IPS-NIHi11 (cell line): ENCODE measurements around the gene CRY1.
A peak's percentile ranks its signal among the peaks of the same experiment; 100 is the strongest.
"Not testable (repeated sequence)": the region's sequence is repeated elsewhere in the genome, so short reads cannot be mapped to it uniquely, and the experiment has no call there.

Experiments
- DNase-seq: peaks from one replicate; pipeline ENCODE4 v3.0.0; 2012; ENCODE audit warnings: mixed read lengths, low spot score

The CRY1 gene

DNA sequence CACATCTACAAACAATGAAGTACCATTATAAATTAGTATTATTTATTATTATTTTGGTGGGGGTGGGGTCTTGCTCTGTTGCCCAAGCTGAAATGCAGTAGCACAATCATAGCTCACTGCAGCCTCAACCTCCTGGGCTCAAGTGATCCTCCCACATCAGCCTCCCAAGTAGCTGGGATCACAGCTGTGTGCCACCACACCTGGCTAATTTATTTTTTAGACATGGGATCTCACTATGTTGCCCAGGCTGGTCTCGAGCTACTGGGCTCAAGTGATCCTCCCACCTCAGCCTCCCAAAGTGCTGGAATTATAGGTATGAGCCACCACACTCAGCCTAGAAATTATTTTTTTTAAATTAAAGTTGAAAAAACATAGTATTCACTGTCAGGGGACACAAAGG lies 15.0 kb upstream of the CRY1 start:
- not testable (repeated sequence) for DNase-seq

DNA sequence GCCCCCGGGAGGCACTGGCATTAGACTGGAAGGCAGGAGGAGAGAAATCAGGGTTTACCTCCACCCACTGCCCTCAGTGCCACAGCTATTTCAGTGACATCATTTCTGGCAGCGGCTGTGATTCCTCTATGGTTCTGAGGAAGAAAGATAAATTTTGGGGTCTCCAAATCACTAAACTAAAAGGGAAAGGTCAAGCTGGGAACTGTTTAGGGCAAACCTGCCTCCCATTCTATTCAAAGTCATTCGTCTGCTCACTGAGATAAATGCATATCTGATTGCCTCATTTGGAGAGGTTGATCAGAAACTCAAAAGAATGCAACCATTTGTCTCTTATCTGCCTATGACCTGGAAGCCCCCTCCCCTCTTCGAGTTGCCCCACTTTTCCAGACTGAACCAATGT lies 14.0 kb upstream of the CRY1 start:
- no peak for DNase-seq

- DNase-seq = no peak
Observed at GRCh38 chr12:107106241-107107025, 13.1 kb upstream of the CRY1 start.

GRCh38 chr12:107105410-107105703 lies 12.0 kb upstream of the CRY1 start:
- no peak for DNase-seq

DNA sequence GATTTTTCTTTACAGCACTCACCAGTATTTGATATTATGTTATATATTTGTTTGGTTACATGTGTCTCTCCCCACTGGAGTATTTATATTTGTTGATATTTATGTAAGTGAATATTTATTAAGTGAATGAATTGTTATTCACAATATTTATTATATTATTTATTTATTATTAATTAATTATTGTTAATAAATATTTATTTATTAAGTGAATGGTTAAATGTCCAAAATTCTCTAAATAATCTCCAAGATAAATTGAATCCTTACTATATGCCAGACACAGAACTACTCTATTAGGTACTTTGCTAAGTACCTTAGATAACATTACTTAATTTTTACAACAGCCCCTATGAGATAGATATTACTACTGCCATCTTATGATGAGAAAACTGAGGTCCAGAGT lies 10.2 kb upstream of the CRY1 start:
- DNase-seq = no peak

GRCh38 chr12:107103097-107103496 lies 9.7 kb upstream of the CRY1 start:
- DNase-seq = no peak

GRCh38 chr12:107102294-107102693 lies 8.9 kb upstream of the CRY1 start:
- no peak for DNase-seq

- no peak for DNase-seq
Observed at GRCh38 chr12:107101651-107102050, 8.3 kb upstream of the CRY1 start.

DNA sequence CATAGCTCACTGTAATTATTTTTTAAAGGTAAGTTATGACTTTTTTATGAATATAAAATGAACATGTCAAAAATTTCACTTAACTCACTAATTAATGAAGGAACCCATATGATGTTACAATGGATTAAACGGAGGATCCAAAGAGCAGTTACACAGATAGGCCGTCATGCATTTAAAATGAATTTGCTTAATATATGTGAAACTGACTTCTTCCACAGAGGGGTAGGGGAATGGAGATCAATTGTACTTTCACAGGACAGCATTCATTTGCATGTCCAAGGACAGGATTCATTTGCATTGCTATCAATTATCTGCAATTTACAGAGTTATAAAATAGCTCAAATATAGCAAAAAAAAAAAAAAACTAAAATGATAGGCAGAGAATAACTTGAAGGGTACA lies 6.6 kb upstream of the CRY1 start:
- no peak for DNase-seq

- no peak for DNase-seq
Observed at GRCh38 chr12:107096571-107096970, 3.2 kb upstream of the CRY1 start.

DNA sequence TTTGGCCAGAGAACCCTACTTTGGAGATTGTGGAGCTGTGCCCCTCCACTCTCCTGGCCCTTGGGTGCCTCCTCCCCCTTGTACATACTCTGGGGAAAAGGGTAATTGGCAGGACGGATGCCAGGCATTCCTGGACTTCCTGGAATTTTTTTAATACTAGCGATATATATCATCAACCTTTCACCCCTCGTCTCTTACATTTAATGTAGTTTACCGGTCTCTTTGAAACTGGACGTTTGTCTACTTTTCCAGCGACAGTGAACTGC lies 767 bp upstream of the CRY1 start:
- no peak for DNase-seq

DNA sequence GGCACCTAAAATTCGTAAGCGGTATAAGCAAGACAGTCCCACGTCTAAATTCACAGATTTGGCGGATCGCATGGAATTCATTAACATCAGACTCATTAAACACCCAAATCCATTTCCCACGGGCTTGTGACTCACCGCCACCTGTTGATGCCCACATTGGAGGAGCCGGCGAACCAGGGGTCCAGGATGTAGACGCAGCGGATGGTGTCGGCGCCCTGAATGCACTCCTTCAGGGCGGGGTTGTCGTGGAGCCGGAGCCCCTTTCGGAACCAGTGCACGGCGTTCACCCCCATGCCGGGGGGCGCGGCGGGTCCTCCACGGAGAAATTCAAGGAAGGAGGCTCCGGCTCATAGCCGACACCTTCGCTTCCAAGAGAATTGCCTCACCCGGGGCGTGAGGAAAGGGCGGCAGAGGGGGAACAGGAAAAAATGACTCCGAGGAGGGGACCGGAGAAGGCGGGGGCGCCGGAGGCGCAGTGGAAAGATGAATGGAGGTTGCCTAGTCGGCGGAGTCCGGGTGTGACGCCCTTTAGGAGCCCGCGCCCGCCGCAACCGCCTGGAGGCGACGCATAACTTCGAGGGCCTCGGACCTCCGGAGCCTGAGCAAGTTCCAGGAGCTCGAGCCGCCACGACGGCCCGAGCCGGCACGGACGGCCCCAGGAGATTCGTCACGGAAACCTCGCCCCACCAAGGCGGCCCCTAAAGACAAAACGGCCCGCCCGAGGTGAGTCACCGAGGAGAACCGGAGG lies 506 bp downstream of the CRY1 start:
- DNase-seq = peak; percentile 25

DNA sequence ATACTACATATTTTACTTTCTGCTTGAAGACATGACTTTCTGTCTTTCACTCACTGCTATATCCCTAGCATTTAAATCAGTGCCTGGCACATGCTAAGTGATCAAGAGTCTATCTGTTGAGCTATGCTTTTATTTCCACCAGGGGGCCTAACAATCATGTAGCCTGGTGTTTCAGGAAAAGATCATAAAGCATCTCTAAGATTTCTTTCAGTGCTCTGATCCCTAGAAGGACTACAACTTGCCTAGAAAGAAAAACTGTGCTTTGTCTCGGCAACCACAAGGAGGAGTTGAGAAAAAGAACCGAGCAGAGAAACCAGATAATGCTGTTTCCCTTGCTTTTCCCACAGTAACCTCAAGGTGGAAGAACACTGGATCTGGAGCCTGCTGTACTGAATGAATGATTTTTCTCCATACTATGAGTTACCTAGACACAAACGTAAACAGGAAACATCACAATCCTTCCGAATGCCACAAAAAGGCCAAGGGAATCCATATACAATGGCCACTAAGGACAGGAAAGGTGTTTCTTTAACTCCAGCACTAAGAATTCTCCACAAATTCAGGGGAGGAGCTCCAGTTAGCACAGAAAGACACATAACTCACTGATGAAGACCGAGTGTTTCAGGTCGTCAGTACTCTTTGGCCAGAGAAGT lies 1.2 kb downstream of the CRY1 start:
- DNase-seq = peak; percentile 78

- DNase-seq = no peak
Observed at GRCh38 chr12:107091381-107091780, 2.0 kb downstream of the CRY1 start.

DNA sequence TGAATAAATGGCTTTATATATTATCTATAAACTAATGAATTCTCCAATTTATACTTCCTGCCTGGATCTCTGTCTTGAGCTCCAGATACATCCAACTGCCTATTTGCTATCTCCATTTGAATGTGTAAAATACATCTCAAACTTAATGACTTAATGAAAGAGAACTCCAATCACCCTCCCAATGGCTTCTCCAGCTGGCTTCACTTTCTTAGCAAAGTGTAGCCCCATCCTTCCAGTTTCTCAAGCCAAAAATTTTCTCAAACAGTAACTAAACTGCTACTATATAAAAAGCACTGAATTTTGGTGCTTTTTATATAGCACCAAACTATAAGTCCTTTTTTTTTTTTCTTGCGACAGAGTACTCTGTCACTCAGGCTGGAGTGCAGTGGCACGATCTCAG lies 2.6 kb downstream of the CRY1 start:
- DNase-seq = no peak

- no peak for DNase-seq
Observed at GRCh38 chr12:107088912-107089311, 4.4 kb downstream of the CRY1 start.

GRCh38 chr12:107086314-107086713 lies 7.0 kb downstream of the CRY1 start:
- no peak for DNase-seq

- no peak for DNase-seq
Observed at GRCh38 chr12:107081778-107082177, 11.6 kb downstream of the CRY1 start.

DNA sequence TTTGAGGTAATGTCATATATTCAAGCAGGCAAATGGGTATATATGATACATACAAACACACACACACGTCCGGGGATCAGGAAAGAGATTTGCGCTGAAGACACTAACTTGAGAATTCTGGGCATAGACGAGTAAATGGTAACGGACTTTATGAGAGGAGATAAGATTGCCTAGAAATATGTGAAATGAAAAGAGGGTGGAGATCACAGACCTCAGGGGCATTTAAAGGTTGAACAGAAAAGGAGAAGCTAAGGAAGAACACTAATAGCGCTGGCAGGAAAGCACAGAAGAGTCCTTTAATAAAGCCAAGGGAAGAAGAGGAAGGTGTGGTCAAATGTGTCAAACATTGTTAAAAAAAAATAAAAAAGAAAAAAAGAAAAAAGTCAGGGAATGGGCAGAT lies 13.1 kb downstream of the CRY1 start:
- no peak for DNase-seq

DNA sequence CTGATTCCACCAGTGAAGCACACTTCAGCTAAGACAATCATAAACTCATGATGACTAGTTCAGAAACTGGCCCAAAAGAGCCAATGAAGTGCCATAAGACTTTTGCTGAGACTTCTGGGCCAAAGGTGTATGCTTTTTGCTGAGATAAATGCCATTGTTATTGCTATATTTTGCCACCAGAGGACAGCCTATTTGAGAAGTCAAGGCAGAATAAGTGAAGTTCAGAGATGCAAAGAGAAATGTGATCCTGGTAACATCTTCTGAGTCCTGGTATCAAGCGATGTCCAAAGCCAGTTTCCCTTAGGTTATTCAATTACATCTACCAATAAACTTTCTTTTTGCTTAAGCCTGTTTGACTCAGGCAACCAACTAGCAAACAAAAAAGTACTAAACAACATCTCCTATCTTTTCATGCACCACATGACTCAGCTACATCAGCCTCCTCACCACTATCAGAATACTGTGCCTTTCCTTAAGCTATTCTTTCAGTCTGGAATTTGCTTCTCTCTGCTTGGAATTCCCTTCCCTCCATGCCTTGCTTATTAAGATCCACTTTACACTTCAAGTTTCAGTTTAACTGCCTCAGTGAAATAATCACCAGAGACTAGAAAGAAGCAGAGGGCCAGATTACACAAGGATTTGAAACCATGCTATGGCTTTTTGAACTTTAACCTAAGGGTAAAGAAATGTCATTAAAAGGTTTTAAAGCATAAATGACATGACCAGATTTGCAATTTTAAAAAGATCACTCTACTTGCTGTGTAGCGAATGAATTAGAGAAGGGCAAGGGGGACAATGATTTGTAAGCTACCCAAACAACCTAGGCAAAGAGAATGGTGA lies 14.0 kb downstream of the CRY1 start:
- DNase-seq = no peak

DNA sequence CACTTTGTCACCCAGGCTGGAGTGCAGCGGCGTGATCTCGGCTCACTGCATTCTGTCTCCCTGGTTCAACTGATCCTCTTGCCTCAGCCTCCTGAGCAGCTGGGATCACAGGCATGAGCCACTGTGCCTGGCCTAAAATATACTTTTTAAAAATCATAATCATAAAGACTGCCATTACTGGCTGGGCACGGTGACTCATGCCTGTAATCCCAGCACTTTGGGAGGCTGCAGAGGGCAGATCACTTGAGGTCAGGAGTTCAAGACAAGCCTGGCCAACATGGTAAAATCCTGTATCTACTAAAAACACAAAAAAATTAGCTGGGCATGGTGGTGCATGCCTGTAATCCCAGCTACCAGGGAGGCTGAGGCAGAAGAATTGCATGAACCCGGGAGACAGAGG lies 20.1 kb downstream of the CRY1 start:
- not testable (repeated sequence) for DNase-seq

- no peak for DNase-seq
Observed at GRCh38 chr12:107066691-107067090, 26.7 kb downstream of the CRY1 start.

DNA sequence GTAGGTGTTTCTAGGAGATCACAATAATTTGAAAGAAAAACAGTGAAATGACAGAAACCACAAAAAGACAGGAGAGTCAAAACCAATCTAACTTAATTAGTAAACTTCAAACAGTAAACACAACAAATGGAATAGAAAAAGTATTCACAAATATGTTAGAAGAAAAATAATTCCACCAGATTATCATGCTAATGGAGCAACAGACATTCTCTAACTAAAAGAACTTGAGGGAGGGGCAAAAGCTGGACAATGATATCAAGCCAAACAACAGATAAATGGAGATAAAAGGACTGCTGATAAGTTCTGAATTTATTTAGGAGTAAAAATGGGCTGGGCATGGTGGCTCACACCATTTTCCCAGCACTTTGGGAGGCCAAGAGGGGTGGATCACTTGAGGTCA lies 28.7 kb downstream of the CRY1 start:
- DNase-seq = no peak
